Keratinocyte (primary cell): ENCODE measurements around the gene PTRH1.
A peak's percentile ranks its signal among the peaks of the same experiment; 100 is the strongest.

Experiments
- CTCF ChIP-seq, 3 experiments: IDR thresholded peaks in 1 of 3; conservative IDR thresholded peaks in 1 of 3; optimal IDR thresholded peaks in 1 of 3; 2 replicates in 2 of 3; 3 replicates in 1 of 3; pipeline versions ENCODE3 to v1.5.1; 2011; ENCODE audit warnings: low read length in 3 of 3, mild to moderate bottlenecking in 3 of 3, moderate library complexity in 2 of 3, control low read depth in 1 of 3, inconsistent platforms in 1 of 3; ENCODE audit not compliant: insufficient read depth in 2 of 3; ENCODE audit errors: extremely low read depth in 1 of 3
- EZH2 ChIP-seq: IDR thresholded peaks from one replicate; pipeline ENCODE4 v1.6.1; 2012; ENCODE audit warnings: inconsistent platforms, mild to moderate bottlenecking, low read length, moderate library complexity

- TF ChIP-seq CTCF (optimal IDR thresholded peaks at IDR 0.05 in 1 of 3, IDR thresholded peaks at IDR 0.05 in 1 of 3, conservative IDR thresholded peaks at IDR 0.05 in 1 of 3; ENCODE audit: extremely low read depth in 1 of 3, insufficient read depth in 2 of 3, low read length in 3 of 3), result no peak
- peak; percentile 70 for TF ChIP-seq EZH2
Observed at GRCh38 chr9:127754099-127755060, 38.9 kb upstream of the PTRH1 start.
